K562 (cell line): Measurements from ENCODE around the gene UBXN2A. TPM values are rescaled to one million over a fixed set of nuclear protein-coding genes. Genes with fewer than 3 reads are reported as not detected.

Source experiments
- ATAC-seq: fragments of 200-7000 bp; cut with Tn5 transposase; 3 replicates; pipeline ENCODE4 v1.9.1; 2020; ENCODE audit warnings: moderate library complexity
- BruUV-seq: library from RNA; stranded (reverse); fragments of 400-500 nt; replicated peaks from 2 replicates; lab custom pipeline; 2021; lab: Mats Ljungman, UMichigan
- CTCF ChIA-PET: fragments of 300-600 bp; formaldehyde crosslinking; extraction: SDS; loops from one replicate; lab custom pipeline; 2021; ENCODE audit warnings: low intra/inter-chr PET ratio; lab: Yijun Ruan, JAX
- POLR2A ChIA-PET: fragments of 300-600, 350-650 bp; sonication (Branson Sonifier 250); formaldehyde crosslinking; extraction: SDS; loops from one replicate; lab custom pipeline; 2021; ENCODE audit warnings: antibody characterized with exemption, inconsistent platforms; lab: Yijun Ruan, JAX
- DNase-seq, 4 experiments: peaks; one replicate each; pipeline versions ENCODE4 v3.0.0 to v3.0.0-alpha.2; 2011 to 2018; ENCODE audit warnings: low spot score in 3 of 4, mixed read lengths in 3 of 4; ENCODE audit errors: extremely low read depth in 1 of 4
- FAIRE-seq: peaks from 2 replicates; lab custom pipeline; 2011; peaks lifted over from hg19 to GRCh38; lab: Jason Lieb, UNC
- H2AFZ ChIP-seq: 2 replicates; pipeline ENCODE4 v1.6.0; 2011; ENCODE audit warnings: low read depth, low read length, control low read depth, inconsistent platforms
- H3K27ac ChIP-seq: fragments of 200-600 bp; 3 replicates; pipeline ENCODE4 v1.8.0; 2011; ENCODE audit warnings: low read depth, mild to moderate bottlenecking, control low read depth, inconsistent platforms, low read length, moderate library complexity, mixed read lengths; ENCODE audit errors: extremely low read depth
- H3K27me3 ChIP-seq, 2 experiments: fragments of 300-600 bp in 1 of 2; 2 replicates in 1 of 2; 3 replicates in 1 of 2; pipeline versions ENCODE4 v1.6.0 to v1.8.0; 2011; ENCODE audit warnings: inconsistent platforms in 2 of 2, low read length in 2 of 2, mild to moderate bottlenecking in 1 of 2, mixed read lengths in 1 of 2, moderate library complexity in 1 of 2; ENCODE audit not compliant: control insufficient read depth in 2 of 2, insufficient read depth in 2 of 2
- H3K36me3 ChIP-seq: fragments of 300-600 bp; 3 replicates; pipeline ENCODE4 v1.8.0; 2011; ENCODE audit warnings: mild to moderate bottlenecking, low read length, inconsistent platforms; ENCODE audit not compliant: control insufficient read depth, insufficient read depth
- H3K4me1 ChIP-seq, 2 experiments: fragments of 200-600 bp in 1 of 2; replicated peaks in 1 of 2; 2 replicates in 1 of 2; 3 replicates in 1 of 2; pipeline versions ENCODE4 v1.5.1 to v1.8.0; 2011; ENCODE audit warnings: inconsistent platforms in 2 of 2, low read length in 2 of 2, mild to moderate bottlenecking in 1 of 2, mixed read lengths in 1 of 2, moderate library complexity in 1 of 2; ENCODE audit not compliant: control insufficient read depth in 2 of 2, insufficient read depth in 2 of 2
- H3K4me2 ChIP-seq: 2 replicates; pipeline ENCODE4 v1.6.1; 2011; ENCODE audit warnings: low read length, control low read depth, inconsistent platforms, mixed read lengths; ENCODE audit not compliant: insufficient read depth
- H3K4me3 ChIP-seq: fragments of 200-600 bp; sonication (generic), shearing (Covaris generic); 2 replicates; pipeline ENCODE4 v1.5.1; 2016; ENCODE audit warnings: control low read depth, inconsistent platforms
- H3K79me2 ChIP-seq: fragments of 200-600 bp; 3 replicates; pipeline ENCODE4 v1.8.0; 2011; ENCODE audit warnings: low read length, inconsistent platforms; ENCODE audit not compliant: control insufficient read depth, insufficient read depth
- H3K9ac ChIP-seq, 2 experiments: 2 replicates each; pipeline versions ENCODE4 v1.6.0 to v1.6.1; 2011; ENCODE audit warnings: low read depth in 2 of 2, low read length in 2 of 2, control low read depth in 1 of 2, inconsistent platforms in 1 of 2, mild to moderate bottlenecking in 1 of 2, mixed read lengths in 1 of 2; ENCODE audit not compliant: insufficient read depth in 1 of 2
- H3K9me1 ChIP-seq: one replicate; pipeline ENCODE4 v1.6.0; 2011; ENCODE audit warnings: inconsistent platforms, mild to moderate bottlenecking, low read length, moderate library complexity; ENCODE audit not compliant: control insufficient read depth, insufficient read depth
- H3K9me3 ChIP-seq: replicated peaks from 2 replicates; pipeline ENCODE4 v1.5.1; 2011; ENCODE audit warnings: low read depth, low read length, inconsistent platforms; ENCODE audit not compliant: control insufficient read depth, insufficient read depth
- H4K20me1 ChIP-seq: replicated peaks from 2 replicates; pipeline ENCODE4 v1.6.1; 2011; ENCODE audit warnings: low read length, inconsistent platforms, mixed read lengths; ENCODE audit not compliant: control insufficient read depth, insufficient read depth
- CC2D1A ChIP-seq: fragments of 450-650 bp; IDR thresholded peaks from 2 replicates; pipeline ENCODE4 v1.6.1; 2017; ENCODE audit warnings: mild to moderate bottlenecking
- E2F3 ChIP-seq: fragments of 250-450 bp; sonication (Bioruptor Pico); IDR thresholded peaks from 2 replicates; pipeline ENCODE4 v1.4.0; 2020; ENCODE audit warnings: mild to moderate bottlenecking
- MAFG ChIP-seq: fragments of 450-650 bp; conservative IDR thresholded peaks from 2 replicates; pipeline ENCODE4 v1.6.1; 2016; ENCODE audit warnings: missing genetic modification characterization, missing compliant biosample characterization
- MBD1 ChIP-seq: fragments of 250-450 bp; sonication (Bioruptor Pico); IDR thresholded peaks from 2 replicates; pipeline ENCODE4 v1.8.0; 2022; ENCODE audit warnings: inconsistent platforms
- MCM5 ChIP-seq: fragments of 450-650 bp; IDR thresholded peaks from 2 replicates; pipeline ENCODE4 v1.6.1; 2016; ENCODE audit warnings: low read depth
- NUFIP1 ChIP-seq: fragments of 450-650 bp; IDR thresholded peaks from 2 replicates; pipeline ENCODE4 v1.6.1; 2018; ENCODE audit not compliant: partially characterized antibody
- PKNOX1 ChIP-seq: fragments of 450-650 bp; IDR thresholded peaks from 2 replicates; pipeline ENCODE4 v1.6.1; 2016
- ZFP30 ChIP-seq: fragments of 250-450 bp; sonication (Bioruptor Pico); IDR thresholded peaks from 2 replicates; pipeline ENCODE4 v1.8.0; 2022; ENCODE audit warnings: moderate library complexity, mild to moderate bottlenecking, inconsistent platforms, borderline replicate concordance
- ZNF140 ChIP-seq: fragments of 250-450 bp; sonication (Bioruptor Pico); IDR thresholded peaks from 2 replicates; pipeline ENCODE4 v1.8.0; 2021; ENCODE audit warnings: moderate library complexity, mild to moderate bottlenecking, inconsistent platforms
- ZNF3 ChIP-seq: fragments of 250-450 bp; sonication (Bioruptor Pico); IDR thresholded peaks from 2 replicates; pipeline ENCODE4 v1.5.0; 2021; ENCODE audit warnings: mild to moderate bottlenecking, moderate library complexity
- ZNF41 ChIP-seq: fragments of 250-450 bp; sonication (Bioruptor Pico); conservative IDR thresholded peaks from 2 replicates; pipeline ENCODE4 v1.4.0; 2020; ENCODE audit warnings: mild to moderate bottlenecking
- WGBS: fragments of 100-300 bp; shearing (Covaris generic); methylation state at CpG from one replicate; pipeline ENCODE4 v1.1.6; 2016; ENCODE audit warnings: low coverage, mixed read lengths; ENCODE audit not compliant: insufficient coverage; ENCODE audit errors: missing lambda C conversion rate; 5-methylcytosine and 5-hydroxymethylcytosine counted together
- in situ Hi-C: fragments of 300-500 bp; cut with MboI; formaldehyde crosslinking; loops from 4 replicates; pipeline ENCODE4 v1.15.0; 2018; ENCODE audit warnings: inconsistent platforms, mixed read lengths
- intact Hi-C: fragments of 100-400 bp; cut with micrococcal nuclease; formaldehyde crosslinking; loops from 2 replicates; pipeline ENCODE4 v1.14.2; 2022
- polyA plus RNA-seq, 8 experiments: library from polyadenylated mRNA; depleted of rRNA in 4 of 8; stranded (reverse) in 5 of 8; unstranded in 3 of 8; fragments of >200 nt; fragmentation: Nextera tagmentation in 2 of 8; fragmentation: Illumina TruSeq in 1 of 8; extraction: Ambion mirVana in 2 of 8; extraction: Trizol in 1 of 8; gene quantifications; 2 replicates each; pipeline versions ENCODE4 v1.2.1 to v1.2.3, GENCODE V29; 2011 to 2014; ENCODE audit warnings: inconsistent platforms in 1 of 8, missing spikeins in 1 of 8
- total RNA-seq, 7 experiments: library from RNA; depleted of rRNA in 6 of 7; stranded (reverse); fragments of >200 nt in 6 of 7; fragmentation: Illumina TruSeq in 2 of 7; extraction: Trizol in 2 of 7; gene quantifications; 2 replicates each; pipeline versions ENCODE4 v1.2.1 to v1.2.3, GENCODE V29; 2011 to 2021; ENCODE audit warnings: low replicate concordance in 1 of 7

UBXN2A gene
- total and polyA plus RNA-seq, 9 of the 15 experiments (the other 6 are each of a cell fraction or from before 2014, with no cell fraction given) = 3.4 to 25.6 (median 16.0) TPM

DNA sequence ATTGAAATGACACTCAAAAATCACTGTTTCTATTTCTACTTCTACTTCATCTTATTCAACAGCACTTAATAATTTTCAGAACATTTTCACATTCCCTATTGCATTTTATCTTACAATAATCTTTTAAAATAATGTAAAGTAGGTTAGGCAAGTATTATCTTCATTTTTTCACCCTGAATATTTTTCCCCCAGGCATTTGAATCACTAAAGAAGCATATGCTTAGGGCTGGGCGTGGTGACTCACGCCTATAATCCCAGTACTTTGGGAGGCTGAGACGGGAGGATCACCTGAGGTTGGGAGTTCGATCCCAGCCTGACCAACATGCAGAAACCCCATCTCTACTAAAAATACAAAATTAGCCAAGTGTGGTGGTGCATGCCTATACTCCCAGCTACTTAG is 100.2 kb downstream of the UBXN2A start:
- ChIA-PET POLR2A (no interaction called here), CTCF (no interaction called here)
- no peaks in the 10 kb centered on the region for H3K9me1 ChIP-seq
- H3K36me3 ChIP-seq = peaks cover 49% of the 10 kb centered on the region
- H3K9me3 ChIP-seq = no peaks in the 10 kb centered on the region
- H3K27me3 ChIP-seq = no peaks in the 10 kb centered on the region
- no peak overlapping the region for H2AFZ ChIP-seq
- no TSS peak for BruUV-seq
- WGBS = 86% methylated on average over 4 of the region's 4 CpGs
- H3K27ac ChIP-seq = no peak overlapping the region
- ATAC-seq (no peak), DNase-seq (no peak), FAIRE-seq (no peak)
- intact Hi-C loops (no loop called here), in situ Hi-C loops (no loop called here)
- H3K4me1 ChIP-seq = no peaks in the 10 kb centered on the region; a peak in 2 of 5 replicates
- H3K79me2 ChIP-seq = peaks cover 50% of the 10 kb centered on the region
- H3K4me2 ChIP-seq = no peak overlapping the region
- H3K9ac ChIP-seq = no peak overlapping the region
- H4K20me1 ChIP-seq = no peaks in the 10 kb centered on the region; the same call in 1 of the 2 replicates
- H3K4me3 ChIP-seq = no peak overlapping the region
- no peak for TF ChIP-seq ZFP30 (CRISPR knock-in tag)
- TF ChIP-seq ZNF140 (CRISPR knock-in tag) = no peak
- TF ChIP-seq ZNF41 (CRISPR knock-in tag) = no peak
- TF ChIP-seq PKNOX1 = no peak
- no peak for TF ChIP-seq MCM5
- no peak for TF ChIP-seq CC2D1A
- TF ChIP-seq NUFIP1 = no peak
- no peak for TF ChIP-seq E2F3 (CRISPR knock-in tag)
- no peak for TF ChIP-seq MBD1 (CRISPR knock-in tag)
- TF ChIP-seq ZNF3 (CRISPR knock-in tag) = no peak
- TF ChIP-seq MAFG (tag) = no peak
